Keratinocyte (primary cell): ENCODE measurements around the gene ASTN2. TPM values are rescaled to one million over a fixed set of nuclear protein-coding genes. Genes with fewer than 3 reads are reported as not detected.

Experiments used
- DNase-seq: peaks from one replicate; pipeline ENCODE4 v3.0.0-alpha.2; 2011; ENCODE audit warnings: low read depth, missing footprints, low spot score
- FAIRE-seq: peaks from 2 replicates; lab custom pipeline; 2011; peaks lifted over from hg19 to GRCh38; lab: Jason Lieb, UNC
- H2AFZ ChIP-seq: 2 replicates; pipeline ENCODE4 v1.6.0; 2012; ENCODE audit warnings: low read length, control low read depth, inconsistent platforms; ENCODE audit not compliant: control insufficient read depth
- H3K27ac ChIP-seq: 2 replicates; pipeline ENCODE4 v1.5.1; 2011; ENCODE audit warnings: low read length; ENCODE audit not compliant: control insufficient read depth, insufficient read depth
- H3K27me3 ChIP-seq: 3 replicates; pipeline ENCODE4 v1.6.0; 2011; ENCODE audit warnings: low read length; ENCODE audit not compliant: control insufficient read depth, insufficient read depth; ENCODE audit errors: extremely low read depth
- H3K36me3 ChIP-seq, 2 experiments: 2 replicates in 1 of 2; 3 replicates in 1 of 2; pipeline ENCODE4 v1.5.1; 2011; ENCODE audit warnings: low read length in 2 of 2, mild to moderate bottlenecking in 1 of 2; ENCODE audit not compliant: control insufficient read depth in 2 of 2, insufficient read depth in 2 of 2; ENCODE audit errors: extremely low read depth in 1 of 2
- H3K4me1 ChIP-seq: 3 replicates; pipeline ENCODE4 v1.5.1; 2011; ENCODE audit warnings: low read length; ENCODE audit not compliant: control insufficient read depth, insufficient read depth; ENCODE audit errors: extremely low read depth
- H3K4me2 ChIP-seq: 3 replicates; pipeline ENCODE4 v1.6.0; 2011; ENCODE audit warnings: low read depth, low read length; ENCODE audit not compliant: control insufficient read depth, insufficient read depth; ENCODE audit errors: extremely low read depth
- H3K4me3 ChIP-seq, 3 experiments: fragments of 200-600 bp in 1 of 3; sonication (generic) in 1 of 3; 2 replicates in 2 of 3; 3 replicates in 1 of 3; pipeline ENCODE4 v1.5.1; 2011 to 2016; ENCODE audit warnings: low read length in 3 of 3, mild to moderate bottlenecking in 3 of 3, control low read depth in 2 of 3, inconsistent platforms in 1 of 3, low read depth in 1 of 3, mixed read lengths in 1 of 3, mixed run types in 1 of 3, moderate library complexity in 1 of 3; ENCODE audit not compliant: control insufficient read depth in 2 of 3, insufficient read depth in 2 of 3; ENCODE audit errors: extremely low read depth in 1 of 3
- H3K79me2 ChIP-seq: 2 replicates; pipeline ENCODE4 v1.6.0; 2012; ENCODE audit warnings: low read length; ENCODE audit not compliant: control insufficient read depth, insufficient read depth
- H3K9ac ChIP-seq: 3 replicates; pipeline ENCODE4 v1.6.0; 2011; ENCODE audit warnings: low read length; ENCODE audit not compliant: control insufficient read depth, insufficient read depth; ENCODE audit errors: extremely low read depth
- H3K9me1 ChIP-seq: 3 replicates; pipeline ENCODE4 v1.6.0; 2011; ENCODE audit warnings: low read length; ENCODE audit not compliant: control insufficient read depth, insufficient read depth; ENCODE audit errors: extremely low read depth
- H3K9me3 ChIP-seq: 2 replicates; pipeline ENCODE4 v1.5.1; 2012; ENCODE audit warnings: low read depth, low read length; ENCODE audit not compliant: control insufficient read depth
- H4K20me1 ChIP-seq: 3 replicates; pipeline ENCODE4 v1.6.0; 2011; ENCODE audit warnings: low read length; ENCODE audit not compliant: control insufficient read depth, insufficient read depth; ENCODE audit errors: extremely low read depth
- CTCF ChIP-seq, 3 experiments: IDR thresholded peaks in 1 of 3; conservative IDR thresholded peaks in 1 of 3; optimal IDR thresholded peaks in 1 of 3; 2 replicates in 2 of 3; 3 replicates in 1 of 3; pipeline versions ENCODE3 to v1.5.1; 2011; ENCODE audit warnings: low read length in 3 of 3, mild to moderate bottlenecking in 3 of 3, moderate library complexity in 2 of 3, control low read depth in 1 of 3, inconsistent platforms in 1 of 3; ENCODE audit not compliant: insufficient read depth in 2 of 3; ENCODE audit errors: extremely low read depth in 1 of 3
- EZH2 ChIP-seq: IDR thresholded peaks from one replicate; pipeline ENCODE4 v1.6.1; 2012; ENCODE audit warnings: inconsistent platforms, mild to moderate bottlenecking, low read length, moderate library complexity
- dilution Hi-C: fragments of 300-500 bp; cut with MboI; formaldehyde crosslinking; loops from one replicate; pipeline ENCODE4 v1.7.0; 2020; ENCODE audit warnings: low sequenced_read_pairs; ENCODE audit not compliant: extremely low pct_ligation_motif_present
- polyA plus RNA-seq, 5 experiments: library from polyadenylated mRNA; depleted of rRNA in 3 of 5; stranded (reverse) in 3 of 5; stranded (forward) in 1 of 5; unstranded in 1 of 5; fragments of >200 nt; gene quantifications; 1 replicate in 1 of 5; 2 replicates in 3 of 5; 3 replicates in 1 of 5; pipeline versions ENCODE4 v1.2.1 to v1.2.3, GENCODE V29; 2011 to 2012; ENCODE audit warnings: missing spikeins in 2 of 5, low read depth in 1 of 5, low replicate concordance in 1 of 5

ASTN2 gene
- polyA plus RNA-seq, 1 donor (not counting 4 experiments of a cell fraction or from before 2014, with no cell fraction given): 0.31 TPM

DNA sequence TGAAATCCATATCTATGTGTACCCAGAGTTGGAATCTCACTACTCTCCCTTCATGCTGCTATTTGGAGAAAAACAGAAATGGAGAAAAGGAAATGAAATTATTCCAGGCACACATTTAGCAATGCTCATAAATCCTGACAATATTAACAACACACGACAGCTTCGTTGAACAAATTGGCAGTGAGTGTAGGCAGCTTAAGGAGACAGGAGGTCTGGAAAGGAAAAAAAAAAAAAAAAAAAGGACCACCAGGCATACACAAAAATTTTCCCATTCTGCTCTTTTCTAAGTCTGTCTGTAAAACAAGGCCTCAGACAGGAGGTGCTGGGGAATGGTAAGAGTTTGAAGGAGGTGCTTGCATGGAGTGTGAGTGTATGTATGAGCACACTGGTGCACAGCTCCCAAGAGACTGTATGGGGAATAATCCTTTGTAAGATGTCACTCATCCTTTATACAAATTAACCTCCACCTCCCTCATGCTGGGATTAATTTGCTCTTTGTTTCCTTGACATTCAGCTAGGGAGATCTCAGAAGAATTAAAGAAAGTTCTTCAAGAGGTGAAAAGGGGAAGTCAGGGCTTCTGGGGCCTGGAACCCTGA, 78.9 kb downstream of the ASTN2 start:
- no peak for TF ChIP-seq EZH2
- no peak for TF ChIP-seq CTCF (optimal IDR thresholded peaks at IDR 0.05 in 1 of 3, IDR thresholded peaks at IDR 0.05 in 1 of 3, conservative IDR thresholded peaks at IDR 0.05 in 1 of 3; ENCODE audit: extremely low read depth in 1 of 3, insufficient read depth in 2 of 3, low read length in 3 of 3)
- H3K79me2 ChIP-seq: no peaks in the 10 kb centered on the region
- H2AFZ ChIP-seq: no peak overlapping the region
- H3K4me2 ChIP-seq: no peak overlapping the region
- dilution Hi-C loops: no loop called here
- FAIRE-seq (no peak), DNase-seq (no peak)
- H3K27ac ChIP-seq: no peak overlapping the region
- H3K4me3 ChIP-seq: no peak overlapping the region
- H3K9me3 ChIP-seq: no peaks in the 10 kb centered on the region
- H3K27me3 ChIP-seq: no peaks in the 10 kb centered on the region
- no peaks in the 10 kb centered on the region for H3K4me1 ChIP-seq
- H4K20me1 ChIP-seq: no peaks in the 10 kb centered on the region
- no peaks in the 10 kb centered on the region for H3K9me1 ChIP-seq
- no peak overlapping the region for H3K9ac ChIP-seq
- H3K36me3 ChIP-seq: no peaks in the 10 kb centered on the region

- Histone ChIP-seq H2AFZ (no peak overlapping the region), H3K27me3 (no peaks in the 10 kb centered on the region), H3K9ac (no peak overlapping the region), H3K9me1 (no peaks in the 10 kb centered on the region), H3K4me3 (no peak overlapping the region), H3K9me3 (no peaks in the 10 kb centered on the region), H4K20me1 (no peaks in the 10 kb centered on the region), H3K4me2 (no peak overlapping the region), H3K36me3 (no peaks in the 10 kb centered on the region), H3K4me1 (no peaks in the 10 kb centered on the region), H3K27ac (no peak overlapping the region), H3K79me2 (no peaks in the 10 kb centered on the region)
- dilution Hi-C loops: no loop called here
- no peak for TF ChIP-seq CTCF (optimal IDR thresholded peaks at IDR 0.05 in 1 of 3, IDR thresholded peaks at IDR 0.05 in 1 of 3, conservative IDR thresholded peaks at IDR 0.05 in 1 of 3; ENCODE audit: extremely low read depth in 1 of 3, insufficient read depth in 2 of 3, low read length in 3 of 3)
- TF ChIP-seq EZH2: no peak
- FAIRE-seq (no peak), DNase-seq (no peak)
Observed at GRCh38 chr9:117334101-117334500, 80.8 kb downstream of the ASTN2 start.
